Lung (tissue), 12 donors: Measurements from ENCODE around the gene SRC. TPM values are rescaled to one million over a fixed set of nuclear protein-coding genes. Genes with fewer than 3 reads are reported as not detected.
A peak's percentile ranks its signal among the peaks of the same experiment; 100 is the strongest.

Experiments used
- ATAC-seq: fragments of 200-7000 bp; cut with Tn5 transposase; one replicate; pipeline ENCODE4 v1.9.1; 2020; ENCODE audit warnings: moderate number of reproducible peaks; ENCODE audit not compliant: insufficient read depth, low FRiP score
- DNase-seq, 3 donors: peaks; one replicate each; pipeline ENCODE4 v3.0.0-alpha.2; 2013 to 2017
- H3K27ac ChIP-seq, 2 donors: one replicate each; pipeline ENCODE4 v1.5.1; 2013; ENCODE audit warnings: mild to moderate bottlenecking in 2 of 2, moderate library complexity in 2 of 2, control low read depth in 1 of 2, inconsistent platforms in 1 of 2, low read depth in 1 of 2, low read length in 1 of 2
- H3K27me3 ChIP-seq, 3 donors: one replicate each; pipeline ENCODE4 v1.5.1; 2013; ENCODE audit warnings: low read length in 2 of 3; ENCODE audit not compliant: control insufficient read depth in 3 of 3, insufficient read depth in 3 of 3
- H3K36me3 ChIP-seq, 4 donors: one replicate each; pipeline ENCODE4 v1.5.1; 2013; ENCODE audit warnings: low read length in 4 of 4, mild to moderate bottlenecking in 1 of 4, moderate library complexity in 1 of 4; ENCODE audit not compliant: control insufficient read depth in 4 of 4, insufficient read depth in 4 of 4
- H3K4me1 ChIP-seq, 5 donors: one replicate each; pipeline ENCODE4 v1.5.1; 2013; ENCODE audit warnings: low read length in 5 of 5, mild to moderate bottlenecking in 2 of 5, moderate library complexity in 1 of 5; ENCODE audit not compliant: control insufficient read depth in 5 of 5, insufficient read depth in 5 of 5
- H3K4me3 ChIP-seq: one replicate; pipeline ENCODE4 v1.5.1; 2013; ENCODE audit warnings: mild to moderate bottlenecking, control low read depth, moderate library complexity
- H3K9ac ChIP-seq, 2 donors: one replicate each; pipeline ENCODE4 v1.5.1; 2013; ENCODE audit warnings: low read length in 2 of 2, control low read depth in 1 of 2; ENCODE audit not compliant: insufficient read depth in 1 of 2
- H3K9me3 ChIP-seq, 4 donors: one replicate each; pipeline ENCODE4 v1.5.1; 2013; ENCODE audit warnings: low read length in 3 of 4, mild to moderate bottlenecking in 1 of 4, moderate library complexity in 1 of 4; ENCODE audit not compliant: control insufficient read depth in 4 of 4, insufficient read depth in 3 of 4
- CTCF ChIP-seq: IDR thresholded peaks from 2 replicates; pipeline ENCODE4 v1.5.1; 2012; ENCODE audit warnings: mild to moderate bottlenecking; ENCODE audit errors: control extremely low read depth, extremely low read depth
- WGBS, 2 donors: extraction: QIAGEN DNeasy Blood & Tissue Kit; methylation state at CpG; one replicate each; pipeline ENCODE4 v1.1.7; 2013; 5-methylcytosine and 5-hydroxymethylcytosine counted together
- polyA plus RNA-seq, 2 donors: library from polyadenylated mRNA; stranded (reverse); fragments of 200-250 nt; gene quantifications; one replicate each; pipeline ENCODE4 v1.2.1, GENCODE V29; 2013
- total RNA-seq, 2 donors: library from RNA; depleted of rRNA in 1 of 2; stranded (reverse); fragments of >200 nt in 1 of 2; gene quantifications; one replicate each; pipeline ENCODE4 v1.2.1, GENCODE V29; 2014 to 2021
- donor health status: control.
- donor health status: control.
- donor health status: Bipolar disorder and iron deficiency.
- donor health status: healthy.
- donor health status: DM: yes; HTN: yes; CAD: no.

The SRC gene
- total and polyA plus RNA-seq, 4 donors, result 35.6 to 69.5 (median 50.1) TPM

DNA sequence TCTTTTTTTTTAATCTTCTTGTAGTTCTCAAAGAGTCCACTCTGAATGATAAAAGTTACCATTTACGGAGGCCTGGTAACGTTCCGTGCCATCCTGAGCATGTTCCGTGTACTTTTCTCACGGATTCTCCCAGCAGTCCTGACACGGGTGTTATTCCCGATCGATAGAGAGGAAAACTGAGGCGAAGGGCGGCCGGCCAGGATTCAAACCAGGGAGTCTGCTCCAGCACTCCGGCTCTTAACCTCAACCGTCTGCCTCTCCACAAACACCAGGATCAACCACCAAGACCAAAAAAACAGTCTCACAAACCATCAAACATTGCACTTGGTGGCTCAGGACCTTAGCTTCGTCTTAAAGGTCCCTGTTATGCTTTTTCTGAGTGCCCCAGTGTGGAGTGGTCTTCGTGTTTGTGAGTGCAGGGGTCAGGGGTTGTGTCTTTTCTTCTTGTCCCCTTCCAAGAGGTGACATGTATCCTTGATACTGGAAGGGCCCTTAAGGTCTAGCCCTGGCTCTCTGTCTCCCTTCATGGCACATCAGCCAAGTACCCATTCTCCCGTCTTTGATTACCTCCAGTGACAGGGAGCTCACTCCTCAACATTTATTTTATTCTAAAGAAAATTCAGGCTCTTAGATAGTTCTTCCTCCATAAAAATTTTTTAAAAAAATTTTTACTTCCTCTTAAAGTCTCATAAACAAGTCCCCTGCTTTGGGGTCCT is 35.1 kb downstream of the SRC start:
- Histone ChIP-seq H3K36me3 (peaks cover 0 to 15% (median 12%) of the 10 kb centered on the region in 4 donors), H3K9ac (no peak overlapping the region), H3K9me3 (no peaks in the 10 kb centered on the region), H3K27me3 (no peaks in the 10 kb centered on the region), H3K4me1 (peaks cover 0 to 4% (median 0%) of the 10 kb centered on the region in 5 donors), H3K27ac (no peak overlapping the region), H3K4me3 (no peak overlapping the region)
- WGBS, 2 donors, result 91 to 94% methylated on average over 16 of the region's 16 CpGs
- TF ChIP-seq CTCF, result no peak
- no peak for ATAC-seq
- DNase-seq, result peak in 1 of 3 donors; percentile 7

- H3K9ac ChIP-seq, result no peak overlapping the region
- peaks cover 0 to 19% (median 13%) of the 10 kb centered on the region in 4 donors for H3K36me3 ChIP-seq
- ATAC-seq (no peak), DNase-seq (peak in 1 of 3 donors; percentile 4)
- H3K4me1 ChIP-seq, result peaks cover 0 to 4% (median 0%) of the 10 kb centered on the region in 5 donors
- no peak for TF ChIP-seq CTCF
- no peaks in the 10 kb centered on the region for H3K9me3 ChIP-seq
- peak overlapping the region in 1 of 2 donors; percentile 20 for H3K27ac ChIP-seq
- no peak overlapping the region for H3K4me3 ChIP-seq
- no peaks in the 10 kb centered on the region for H3K27me3 ChIP-seq
- WGBS, 2 donors, result 66 to 69% methylated on average over 11 of the region's 11 CpGs
These were observed 35.9 kb downstream of the SRC start for GRCh38 chr20:37381621-37382471.

- WGBS, 2 donors, result 87 to 91% methylated on average over 11 of the region's 11 CpGs
- no peak for ATAC-seq
- Histone ChIP-seq H3K9ac (no peak overlapping the region), H3K9me3 (no peaks in the 10 kb centered on the region), H3K27ac (no peak overlapping the region), H3K4me1 (peaks cover 0 to 4% (median 0%) of the 10 kb centered on the region in 5 donors), H3K36me3 (peaks cover 0 to 21% (median 14%) of the 10 kb centered on the region in 4 donors), H3K4me3 (no peak overlapping the region), H3K27me3 (no peaks in the 10 kb centered on the region)
- DNase-seq, result peak in 1 of 3 donors; percentile 3
- no peak for TF ChIP-seq CTCF
These were observed 36.7 kb downstream of the SRC start for GRCh38 chr20:37382482-37383120.
